GM21737 (cell line): ENCODE results near the gene SINHCAF.

Experiments used
- ATAC-seq: cut with Tn5 transposase; IDR thresholded peaks from one replicate; pipeline ENCODE4 v1.9.1; 2021; ENCODE audit warnings: mild to moderate bottlenecking, moderate library complexity; ENCODE audit not compliant: unreplicated experiment

SINHCAF gene

GRCh38 chr12:31234955-31235867 is 90.7 kb downstream of the SINHCAF start:
- ATAC-seq = no peak

- no peak for ATAC-seq
These were observed 91.7 kb downstream of the SINHCAF start for GRCh38 chr12:31234053-31234840.

DNA sequence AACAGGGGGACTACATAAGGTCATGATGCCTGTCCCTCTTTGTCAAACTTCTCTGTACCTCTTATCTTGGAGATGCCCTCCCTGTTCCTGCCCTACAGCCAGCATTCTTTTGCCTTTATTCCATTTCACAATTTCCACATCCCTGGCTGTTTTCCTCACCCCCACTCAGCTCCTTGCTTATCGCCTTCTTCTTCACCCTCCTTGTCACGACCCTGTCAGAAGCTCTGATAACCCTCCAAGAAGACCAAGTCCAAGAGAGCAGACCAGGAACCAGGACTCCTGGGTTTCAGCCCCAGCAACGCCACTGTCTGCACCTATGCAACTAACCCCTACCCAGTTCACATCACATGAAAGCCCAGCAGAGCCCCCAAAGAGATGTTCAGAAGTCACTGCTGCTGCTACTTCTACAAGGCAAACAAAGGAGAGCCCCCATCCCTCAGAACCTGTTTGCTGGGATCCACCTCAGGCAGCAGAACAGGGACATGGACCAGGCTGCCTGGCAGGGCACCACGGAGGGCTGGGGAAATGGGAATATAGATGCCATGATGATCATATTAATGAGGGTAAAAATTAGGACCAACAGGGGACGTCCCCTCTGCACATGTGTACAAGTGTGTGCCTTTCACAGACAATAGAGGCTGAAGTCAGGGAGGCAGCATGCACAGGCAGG is 92.8 kb downstream of the SINHCAF start:
- no peak for ATAC-seq

DNA sequence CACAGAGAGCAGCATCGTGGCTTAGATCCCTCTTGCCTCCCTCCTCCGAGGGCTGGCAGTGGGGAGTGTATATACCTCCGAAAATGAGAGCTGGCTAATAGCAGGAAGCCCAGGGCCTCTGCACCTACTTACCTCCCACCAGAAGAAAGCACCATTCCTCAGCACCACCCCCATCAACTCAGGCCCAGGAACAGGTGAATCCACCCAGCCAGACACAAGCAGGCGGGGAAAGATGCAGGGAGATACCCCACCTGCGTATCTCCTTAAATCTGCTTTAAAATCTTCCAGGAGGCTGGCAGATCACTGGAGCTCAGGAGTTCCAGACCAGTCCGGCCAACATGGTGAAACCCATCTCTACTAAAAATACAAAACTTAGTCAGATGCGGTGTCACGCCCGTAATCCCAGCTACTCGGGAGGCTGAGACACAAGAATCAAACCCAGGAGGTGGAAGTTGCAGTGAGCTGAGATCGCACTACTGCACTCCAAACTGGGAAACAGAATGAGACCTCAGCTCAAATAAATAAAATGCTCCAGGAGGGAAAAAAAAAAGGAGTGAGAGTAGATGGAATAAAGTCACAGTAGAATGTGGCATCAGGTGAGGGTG is 93.5 kb downstream of the SINHCAF start:
- ATAC-seq = no peak

GRCh38 chr12:31231611-31232360 is 94.2 kb downstream of the SINHCAF start:
- no peak for ATAC-seq
